ES-I3 (cell line): ENCODE data around the gene OIT3.
"Not testable (repeated sequence)": the region's sequence is repeated elsewhere in the genome, so short reads cannot be mapped to it uniquely, and the experiment has no call there.

Experiments
- H3K36me3 ChIP-seq: 2 replicates; pipeline ENCODE4 v1.6.1; 2013; ENCODE audit warnings: mild to moderate bottlenecking, low read length, control low read depth, moderate library complexity; ENCODE audit not compliant: insufficient read depth
- H3K4me1 ChIP-seq: 2 replicates; pipeline ENCODE4 v1.6.1; 2013; ENCODE audit warnings: mild to moderate bottlenecking, control low read depth, low read length; ENCODE audit not compliant: insufficient read depth
- H3K9ac ChIP-seq: 2 replicates; pipeline ENCODE4 v1.6.1; 2013; ENCODE audit warnings: low read depth, mild to moderate bottlenecking, low read length, moderate library complexity
- H3K9me3 ChIP-seq: 2 replicates; pipeline ENCODE4 v1.6.1; 2013; ENCODE audit warnings: mild to moderate bottlenecking, low read length, moderate library complexity; ENCODE audit not compliant: control insufficient read depth, insufficient read depth

OIT3 gene

DNA sequence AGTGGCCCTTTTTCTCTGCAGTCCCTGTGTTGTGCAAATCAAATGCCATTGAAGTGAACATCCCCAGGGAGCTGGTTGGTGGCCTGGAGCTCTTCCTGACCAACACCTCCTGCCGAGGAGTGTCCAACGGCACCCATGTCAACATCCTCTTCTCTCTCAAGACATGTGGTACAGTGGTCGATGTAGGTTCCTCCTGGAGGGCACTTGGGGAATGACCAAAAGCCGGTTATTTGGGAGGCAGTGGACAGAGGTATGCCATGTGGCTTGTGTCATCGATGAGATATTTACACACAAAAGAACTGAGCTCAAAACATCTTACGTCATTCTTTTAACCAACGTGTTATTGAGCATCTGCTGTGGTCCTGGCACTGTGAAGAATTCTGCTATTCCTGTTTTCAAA, 19.7 kb downstream of the OIT3 start:
- H3K4me1 ChIP-seq: peaks cover 4% of the 10 kb centered on the region; the same call in 1 of the 2 replicates
- H3K9me3 ChIP-seq: no peaks in the 10 kb centered on the region
- no peak overlapping the region for H3K9ac ChIP-seq
- H3K36me3 ChIP-seq: no peaks in the 10 kb centered on the region; the same call in 1 of the 2 replicates

DNA sequence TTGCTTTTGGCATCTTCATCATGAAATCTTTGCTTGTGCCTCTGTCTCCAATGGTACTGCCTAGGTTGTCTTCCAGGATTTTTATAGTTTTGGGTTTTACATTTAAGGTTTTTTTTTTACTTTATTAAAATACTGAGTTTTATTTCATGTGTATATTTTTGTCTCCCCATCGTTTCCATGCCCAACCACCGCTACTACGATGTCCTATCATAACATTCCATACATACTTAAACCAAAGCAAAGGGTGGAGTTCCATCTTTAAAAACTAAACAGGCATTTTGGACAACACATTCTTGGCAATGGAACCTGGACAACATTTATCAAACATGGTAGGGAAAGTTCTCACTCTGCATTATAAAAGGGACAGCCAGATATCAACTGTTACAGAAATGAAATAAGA, 23.7 kb downstream of the OIT3 start:
- not testable (repeated sequence) for H3K36me3 ChIP-seq, H3K4me1 ChIP-seq, H3K9me3 ChIP-seq, H3K9ac ChIP-seq

DNA sequence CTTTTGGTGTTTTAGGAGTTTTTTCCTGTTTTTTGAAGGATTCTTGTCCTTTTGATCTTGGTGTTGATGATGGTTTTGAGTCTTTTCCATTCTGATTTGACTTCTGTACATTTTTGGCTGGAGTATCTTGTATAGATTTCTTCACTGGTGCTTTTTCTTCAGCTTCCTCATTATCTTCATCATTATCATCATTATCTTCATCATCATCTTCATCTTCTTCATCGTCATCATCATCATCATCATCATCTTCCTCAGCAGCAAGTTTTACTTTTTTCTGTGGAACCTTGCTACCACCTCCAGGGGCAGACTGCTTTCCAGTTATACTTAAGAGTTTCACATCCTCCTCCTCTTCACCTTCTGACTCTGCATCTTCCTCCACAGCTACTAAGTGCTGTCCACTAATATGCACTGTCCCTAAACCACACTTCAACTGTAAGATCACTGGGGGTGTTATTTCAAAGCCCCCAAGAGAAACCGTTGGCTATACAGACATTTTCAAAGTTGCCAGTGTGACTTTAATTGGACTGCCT, 24.3 kb downstream of the OIT3 start:
- not testable (repeated sequence) for H3K36me3 ChIP-seq, H3K9me3 ChIP-seq, H3K9ac ChIP-seq, H3K4me1 ChIP-seq

DNA sequence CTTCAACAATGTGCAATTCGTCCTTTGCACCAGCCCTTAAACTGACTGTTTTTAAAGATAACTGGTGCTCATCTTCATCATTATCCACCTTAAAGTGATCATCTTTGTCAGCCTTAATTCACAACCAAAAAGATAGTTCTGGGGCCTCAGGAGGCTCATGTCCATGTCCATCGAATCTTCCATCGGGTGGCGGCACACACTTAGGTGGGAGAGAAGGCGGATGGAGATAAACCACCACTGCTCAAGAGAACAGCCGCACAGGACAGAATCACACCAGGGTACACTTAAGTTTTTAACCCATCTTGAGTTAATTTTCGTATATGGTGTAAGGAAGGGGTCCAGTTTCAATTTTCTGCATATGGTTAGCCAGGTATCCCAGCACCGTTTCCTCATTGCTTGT, 24.8 kb downstream of the OIT3 start:
- Histone ChIP-seq H3K36me3 (no peaks in the 10 kb centered on the region), H3K4me1 (no peaks in the 10 kb centered on the region; the same call in 1 of the 2 replicates), H3K9ac (no peak overlapping the region), H3K9me3 (no peaks in the 10 kb centered on the region; the same call in 1 of the 2 replicates)

DNA sequence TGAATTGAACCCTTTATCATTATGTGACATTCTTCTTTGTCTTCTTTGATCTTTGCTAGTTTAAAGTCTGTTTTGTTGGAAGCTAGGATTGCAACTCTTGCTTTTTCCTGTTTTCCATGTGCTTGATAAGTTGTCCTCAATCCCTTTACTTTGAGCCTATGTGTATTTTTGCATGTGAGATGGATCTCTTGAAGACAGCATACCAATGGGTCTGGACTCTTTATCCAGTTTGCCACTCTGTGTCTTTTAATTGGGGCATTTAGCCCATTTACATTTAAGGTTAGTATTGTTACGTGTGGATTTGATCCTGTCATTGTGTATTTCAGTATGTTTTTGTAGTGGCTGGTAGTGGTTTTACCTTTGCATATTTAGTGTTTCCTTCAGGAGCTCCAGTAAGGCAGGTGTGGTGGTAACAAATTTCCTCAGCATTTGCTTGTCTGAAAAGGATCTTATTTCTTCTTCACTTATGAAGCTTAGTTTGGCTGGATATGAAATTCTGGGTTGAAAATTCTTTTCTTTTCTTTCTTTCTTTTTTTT, 27.7 kb downstream of the OIT3 start:
- H3K9ac ChIP-seq, H3K4me1 ChIP-seq, H3K36me3 ChIP-seq, H3K9me3 ChIP-seq: not testable (repeated sequence)

DNA sequence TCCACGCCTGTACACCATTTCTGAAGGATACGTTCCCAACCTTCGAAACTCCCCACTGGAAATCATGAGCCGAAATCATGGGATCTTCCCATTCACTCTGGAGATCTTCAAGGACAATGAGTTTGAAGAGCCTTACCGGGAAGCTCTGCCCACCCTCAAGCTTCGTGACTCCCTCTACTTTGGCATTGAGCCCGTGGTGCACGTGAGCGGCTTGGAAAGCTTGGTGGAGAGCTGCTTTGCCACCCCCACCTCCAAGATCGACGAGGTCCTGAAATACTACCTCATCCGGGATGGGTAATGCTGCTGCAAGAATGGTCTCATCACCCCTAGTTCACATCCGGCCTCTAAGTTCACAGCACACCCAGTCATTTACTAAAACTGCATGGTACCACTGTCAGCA, 30.8 kb downstream of the OIT3 start:
- H3K9ac ChIP-seq: no peak overlapping the region
- no peaks in the 10 kb centered on the region; the same call in 1 of the 2 replicates for H3K9me3 ChIP-seq
- no peaks in the 10 kb centered on the region for H3K4me1 ChIP-seq
- H3K36me3 ChIP-seq: no peaks in the 10 kb centered on the region

DNA sequence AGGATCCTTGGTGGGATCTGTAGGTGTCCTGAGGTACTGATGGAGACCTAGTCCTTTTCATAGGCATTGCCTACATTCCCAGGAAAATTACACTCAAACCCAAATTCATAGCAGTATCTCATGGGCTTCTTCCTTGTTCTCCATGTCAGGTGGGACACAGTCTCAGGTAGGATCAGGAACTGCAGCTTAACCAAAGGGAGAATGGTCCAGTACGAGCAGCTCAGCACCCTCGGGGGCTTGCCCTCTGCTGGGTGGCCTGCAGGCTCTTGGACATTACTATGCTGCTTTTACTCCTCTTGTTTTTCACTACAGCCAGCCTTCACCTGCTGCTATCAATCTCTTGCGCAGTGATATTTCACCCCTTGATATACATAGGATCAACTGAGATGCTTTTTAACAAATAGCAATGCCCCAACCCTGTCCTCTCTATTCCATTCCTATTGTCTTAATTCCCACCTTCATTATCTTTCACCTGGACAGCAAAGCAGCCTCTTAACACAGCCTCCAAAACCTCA, 32.5 kb downstream of the OIT3 start:
- Histone ChIP-seq H3K4me1 (no peaks in the 10 kb centered on the region), H3K36me3 (no peaks in the 10 kb centered on the region), H3K9me3 (no peaks in the 10 kb centered on the region; the same call in 1 of the 2 replicates), H3K9ac (no peak overlapping the region)

DNA sequence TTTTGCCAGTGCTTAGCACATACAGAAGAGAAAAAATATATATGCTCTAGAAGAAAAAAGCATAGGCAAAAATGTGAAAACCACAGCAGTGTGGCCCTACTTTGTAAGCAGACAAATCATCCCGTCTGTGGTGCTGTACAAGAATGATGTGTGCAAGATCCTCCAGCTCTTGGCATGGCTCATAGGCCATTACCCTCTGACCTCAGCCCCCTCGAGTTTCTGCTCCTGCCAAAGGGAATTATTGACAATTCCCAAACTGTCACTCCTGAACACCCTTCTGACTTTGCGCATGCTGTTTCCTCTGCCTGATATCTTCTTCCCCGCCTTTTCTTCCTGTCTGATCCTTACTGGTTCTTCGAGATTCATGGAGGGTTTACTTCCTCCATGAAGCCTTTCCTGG, 33.9 kb downstream of the OIT3 start:
- Histone ChIP-seq H3K9me3 (no peaks in the 10 kb centered on the region), H3K36me3 (no peaks in the 10 kb centered on the region), H3K9ac (no peak overlapping the region), H3K4me1 (no peaks in the 10 kb centered on the region)

DNA sequence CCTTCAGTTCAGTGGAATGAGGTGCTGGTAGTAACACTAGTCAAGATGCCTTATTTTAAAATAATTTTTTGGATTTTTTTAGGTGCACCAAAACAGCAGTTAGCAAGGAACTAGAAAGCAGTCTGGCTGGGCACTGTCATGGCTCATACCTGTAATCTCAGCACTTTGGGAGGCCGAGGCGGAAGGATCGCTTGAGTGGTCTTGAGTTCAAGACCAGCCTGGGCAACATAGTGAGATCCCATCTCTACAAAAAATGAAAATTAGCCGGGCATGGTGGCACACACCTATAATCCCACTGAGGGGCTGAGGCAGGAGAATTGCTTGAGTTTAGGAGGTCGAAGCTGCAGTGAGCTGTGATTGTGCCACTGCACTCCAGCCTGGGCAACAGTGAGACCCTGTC, 35.3 kb downstream of the OIT3 start:
- Histone ChIP-seq H3K4me1 (no peaks in the 10 kb centered on the region), H3K9ac (no peak overlapping the region), H3K9me3 (no peaks in the 10 kb centered on the region), H3K36me3 (no peaks in the 10 kb centered on the region)

DNA sequence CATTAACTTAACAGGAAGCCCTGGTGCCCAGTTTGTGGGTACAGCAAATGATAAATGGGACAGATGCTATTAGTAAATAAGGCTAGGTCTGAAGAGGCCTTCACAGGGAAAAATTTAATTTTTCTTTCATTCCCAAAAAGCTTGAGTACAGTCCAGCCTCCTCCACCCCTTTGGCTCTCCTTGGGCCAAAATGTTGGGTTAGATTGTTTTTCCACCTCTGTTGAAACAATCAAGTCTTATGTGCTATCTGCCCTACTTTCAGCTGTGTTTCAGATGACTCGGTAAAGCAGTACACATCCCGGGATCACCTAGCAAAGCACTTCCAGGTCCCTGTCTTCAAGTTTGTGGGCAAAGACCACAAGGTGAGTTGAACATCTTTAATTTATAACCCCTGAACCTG, 36.7 kb downstream of the OIT3 start:
- Histone ChIP-seq H3K9ac (no peak overlapping the region), H3K9me3 (no peaks in the 10 kb centered on the region), H3K4me1 (no peaks in the 10 kb centered on the region)

DNA sequence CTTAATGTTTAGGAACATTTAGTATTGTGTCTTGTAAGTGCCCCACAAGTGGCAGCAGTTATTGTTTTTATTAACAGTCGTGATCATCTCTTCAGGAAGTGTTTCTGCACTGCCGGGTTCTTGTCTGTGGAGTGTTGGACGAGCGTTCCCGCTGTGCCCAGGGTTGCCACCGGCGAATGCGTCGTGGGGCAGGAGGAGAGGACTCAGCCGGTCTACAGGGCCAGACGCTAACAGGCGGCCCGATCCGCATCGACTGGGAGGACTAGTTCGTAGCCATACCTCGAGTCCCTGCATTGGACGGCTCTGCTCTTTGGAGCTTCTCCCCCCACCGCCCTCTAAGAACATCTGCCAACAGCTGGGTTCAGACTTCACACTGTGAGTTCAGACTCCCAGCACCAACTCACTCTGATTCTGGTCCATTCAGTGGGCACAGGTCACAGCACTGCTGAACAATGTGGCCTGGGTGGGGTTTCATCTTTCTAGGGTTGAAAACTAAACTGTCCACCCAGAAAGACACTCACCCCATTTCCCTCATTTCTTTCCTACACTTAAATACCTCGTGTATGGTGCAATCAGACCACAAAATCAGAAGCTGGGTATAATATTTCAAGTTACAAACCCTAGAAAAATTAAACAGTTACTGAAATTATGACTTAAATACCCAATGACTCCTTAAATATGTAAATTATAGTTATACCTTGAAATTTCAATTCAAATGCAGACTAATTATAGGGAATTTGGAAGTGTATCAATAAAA, 38.9 kb downstream of the OIT3 start:
- Histone ChIP-seq H3K9me3 (no peaks in the 10 kb centered on the region), H3K9ac (no peak overlapping the region), H3K36me3 (no peaks in the 10 kb centered on the region), H3K4me1 (no peaks in the 10 kb centered on the region)

More for the DNA sequence above, 36.7 kb downstream of the OIT3 start:
- no peaks in the 10 kb centered on the region for H3K36me3 ChIP-seq

DNA sequence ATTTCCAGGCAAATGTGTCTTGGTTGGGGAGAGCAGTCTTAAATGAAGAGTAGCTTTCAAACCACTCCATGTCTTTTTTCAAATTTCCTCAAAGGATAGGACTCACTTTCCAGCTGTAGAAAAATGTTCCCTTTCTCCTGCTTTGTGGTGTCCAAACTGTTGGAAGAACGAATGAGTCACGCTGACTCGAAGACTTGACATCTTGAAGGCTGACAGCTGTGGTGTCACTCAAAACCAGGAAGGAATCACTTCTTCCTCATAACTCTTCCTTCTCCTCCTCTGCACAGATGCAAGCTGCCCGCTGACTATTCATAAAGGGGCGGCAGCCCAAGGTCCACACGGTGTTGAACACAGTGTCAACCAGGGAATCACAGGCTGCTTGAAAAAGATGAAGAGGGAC, 41.8 kb downstream of the OIT3 start:
- no peaks in the 10 kb centered on the region for H3K36me3 ChIP-seq
- no peak overlapping the region for H3K9ac ChIP-seq
- no peaks in the 10 kb centered on the region; the same call in 1 of the 2 replicates for H3K9me3 ChIP-seq
- no peaks in the 10 kb centered on the region for H3K4me1 ChIP-seq

DNA sequence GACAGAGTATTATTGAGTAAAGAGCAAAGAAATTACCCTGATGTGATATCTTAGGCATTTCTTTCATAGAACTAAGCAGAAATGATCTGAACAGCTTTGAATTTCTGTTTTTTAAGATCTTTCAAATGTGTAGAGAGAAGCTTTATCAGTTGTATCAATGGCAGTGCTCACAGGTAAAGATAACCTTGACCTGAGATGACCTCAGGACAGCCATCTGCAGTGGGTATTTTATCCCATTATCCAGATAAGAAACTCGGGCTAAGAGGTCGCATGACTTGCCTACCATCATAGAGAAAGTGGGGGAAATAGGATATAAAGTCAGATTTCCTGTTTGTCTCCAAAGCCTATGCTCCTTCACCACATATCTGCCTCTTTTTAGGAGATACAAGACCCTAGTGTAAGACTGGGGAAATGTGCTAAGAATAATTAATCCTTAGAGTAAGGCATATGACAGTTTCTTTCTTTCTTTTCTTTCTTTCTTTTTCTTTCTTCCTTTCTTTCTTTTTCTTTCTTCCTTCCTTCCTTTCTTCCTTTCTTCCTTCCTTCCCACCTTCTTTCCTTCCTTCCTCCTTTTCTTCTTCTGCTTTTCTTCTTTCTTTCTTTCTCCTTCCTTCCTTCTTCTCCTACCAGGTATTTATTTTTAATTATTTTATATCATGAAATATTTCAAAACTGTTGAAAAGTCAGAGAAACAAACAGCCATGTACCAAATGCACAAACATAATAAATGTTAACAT, 50.1 kb downstream of the OIT3 start:
- H3K36me3 ChIP-seq: no peaks in the 10 kb centered on the region
- H3K9ac ChIP-seq: no peak overlapping the region
- no peaks in the 10 kb centered on the region; the same call in 1 of the 2 replicates for H3K9me3 ChIP-seq
- no peaks in the 10 kb centered on the region for H3K4me1 ChIP-seq

DNA sequence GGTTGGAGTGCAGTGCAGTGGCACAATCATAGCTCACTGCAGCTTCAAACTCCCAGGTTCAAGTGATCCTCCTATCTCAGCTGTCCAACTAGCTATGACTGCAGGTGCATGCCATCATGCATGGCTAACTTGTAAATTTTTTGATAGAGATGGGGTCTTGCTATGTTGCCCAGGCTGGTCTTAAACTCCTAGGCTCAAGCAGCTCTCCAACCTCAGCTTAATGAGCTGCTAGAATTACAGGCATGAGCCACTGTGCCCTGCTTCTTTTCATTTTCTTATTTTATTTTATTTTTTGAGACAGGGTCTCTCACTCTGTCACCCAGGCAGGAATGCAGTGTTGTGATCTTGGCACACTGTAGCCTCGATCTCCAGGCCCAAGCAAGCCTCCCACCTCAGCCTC, 53.4 kb downstream of the OIT3 start:
- H3K9me3 ChIP-seq: no peaks in the 10 kb centered on the region
- no peak overlapping the region for H3K9ac ChIP-seq
- no peaks in the 10 kb centered on the region for H3K4me1 ChIP-seq
- no peaks in the 10 kb centered on the region for H3K36me3 ChIP-seq
